NCI-H2196 treated with DMSO at 0.1 percent for 48 hours (cell line): Measurements from ENCODE around the gene UNKL.

Experiments
- DNase-seq: peaks from one replicate; lab custom pipeline; 2025; ENCODE audit not compliant: unreplicated experiment; lab: John Stamatoyannopoulos, UW

Gene UNKL

GRCh38 chr16:1355591-1355990 lies 58.9 kb downstream of the UNKL start:
- DNase-seq = no peak

GRCh38 chr16:1354815-1355540 lies 59.5 kb downstream of the UNKL start:
- DNase-seq = no peak

GRCh38 chr16:1351582-1352362 lies 62.7 kb downstream of the UNKL start, which contains the start of the genes GNPTG and TSR3:
TSS of gene GNPTG (plus strand) at chr16:1351931. CDS start at chr16:1351966, 35 bp downstream.
TSS of gene TSR3 (minus strand) at chr16:1351878. CDS start at chr16:1351804, 74 bp downstream.
- DNase-seq = peak; percentile 57

- DNase-seq = no peak
Measured at GRCh38 chr16:1351215-1351581, 63.3 kb downstream of the UNKL start.

GRCh38 chr16:1350691-1351090 lies 63.8 kb downstream of the UNKL start:
- no peak for DNase-seq

GRCh38 chr16:1349951-1350350 lies 64.6 kb downstream of the UNKL start:
- no peak for DNase-seq

- no peak for DNase-seq
Measured at GRCh38 chr16:1349351-1349750, 65.2 kb downstream of the UNKL start.

GRCh38 chr16:1348926-1349325 lies 65.6 kb downstream of the UNKL start:
- no peak for DNase-seq

GRCh38 chr16:1348441-1348840 lies 66.1 kb downstream of the UNKL start:
- DNase-seq = no peak

GRCh38 chr16:1347962-1348361 lies 66.5 kb downstream of the UNKL start:
- DNase-seq = no peak

GRCh38 chr16:1347286-1347855 lies 67.1 kb downstream of the UNKL start:
- DNase-seq = no peak

GRCh38 chr16:1346422-1347285 lies 67.8 kb downstream of the UNKL start:
- no peak for DNase-seq

- DNase-seq = no peak
Measured at GRCh38 chr16:1345651-1346421, 68.7 kb downstream of the UNKL start.

GRCh38 chr16:1345087-1345486 lies 69.4 kb downstream of the UNKL start:
- no peak for DNase-seq

- DNase-seq = no peak
Measured at GRCh38 chr16:1344499-1344898, 70.0 kb downstream of the UNKL start.

- no peak for DNase-seq
Measured at GRCh38 chr16:1343428-1344242, 70.9 kb downstream of the UNKL start.

- DNase-seq = peak; percentile 99
Measured at GRCh38 chr16:1342526-1343427, 71.7 kb downstream of the UNKL start.
